Astrocyte (in vitro differentiated cells and primary cell): ENCODE measurements around the gene GCHFR.

Source experiments
- CTCF ChIP-seq: IDR thresholded peaks from 2 replicates; pipeline ENCODE4 v1.5.1; 2011; ENCODE audit warnings: low read depth, mild to moderate bottlenecking, inconsistent platforms, low read length, moderate library complexity; ENCODE audit not compliant: insufficient read depth
- EZH2 ChIP-seq: IDR thresholded peaks from 2 replicates; pipeline ENCODE4 v1.6.1; 2012; ENCODE audit warnings: mild to moderate bottlenecking, low read length, inconsistent platforms; ENCODE audit not compliant: insufficient read depth

GRCh38 chr15:40731034-40731433 lies 32.8 kb upstream of the GCHFR start:
- no peak for TF ChIP-seq CTCF
- no peak for TF ChIP-seq EZH2
